Liver (tissue), 9 donors: ENCODE measurements around the gene SYNDIG1. TPM values are rescaled to one million over a fixed set of nuclear protein-coding genes. Genes with fewer than 3 reads are reported as not detected.

ENCODE experiments used
- DNase-seq: peaks from one replicate; pipeline ENCODE4 v3.0.0-alpha.2; 2017; ENCODE audit warnings: low spot score
- H3K27ac ChIP-seq, 2 donors: one replicate each; pipeline ENCODE4 v1.7.0; 2013; ENCODE audit warnings: inconsistent platforms in 2 of 2, low read length in 2 of 2, control low read depth in 1 of 2, low read depth in 1 of 2, mild to moderate bottlenecking in 1 of 2
- H3K27me3 ChIP-seq, 4 donors: one replicate each; pipeline versions ENCODE4 v1.6.1 to v1.7.0; 2013; ENCODE audit warnings: low read length in 3 of 4, inconsistent platforms in 1 of 4, mild to moderate bottlenecking in 1 of 4, moderate library complexity in 1 of 4; ENCODE audit not compliant: control insufficient read depth in 4 of 4, insufficient read depth in 4 of 4
- H3K36me3 ChIP-seq, 4 donors: one replicate each; pipeline versions ENCODE4 v1.6.1 to v1.7.0; 2013; ENCODE audit warnings: low read length in 3 of 4, mild to moderate bottlenecking in 3 of 4, low read depth in 1 of 4, moderate library complexity in 1 of 4; ENCODE audit not compliant: control insufficient read depth in 4 of 4, insufficient read depth in 3 of 4
- H3K4me1 ChIP-seq, 4 donors: one replicate each; pipeline versions ENCODE4 v1.6.1 to v1.7.0; 2013; ENCODE audit warnings: low read length in 3 of 4, mild to moderate bottlenecking in 3 of 4, moderate library complexity in 1 of 4; ENCODE audit not compliant: control insufficient read depth in 4 of 4, insufficient read depth in 4 of 4
- H3K4me3 ChIP-seq, 3 donors: one replicate each; pipeline versions ENCODE4 v1.6.1 to v1.7.0; 2013; ENCODE audit warnings: low read length in 3 of 3, control low read depth in 1 of 3, low read depth in 1 of 3, mild to moderate bottlenecking in 1 of 3
- H3K9ac ChIP-seq, 2 donors: one replicate each; pipeline ENCODE4 v1.7.0; 2013; ENCODE audit warnings: low read length in 2 of 2, mild to moderate bottlenecking in 2 of 2, moderate library complexity in 2 of 2, control low read depth in 1 of 2, low read depth in 1 of 2
- H3K9me3 ChIP-seq, 4 donors: one replicate each; pipeline versions ENCODE4 v1.6.1 to v1.7.0; 2013; ENCODE audit warnings: low read length in 3 of 4; ENCODE audit not compliant: control insufficient read depth in 4 of 4
- EGR1 ChIP-seq, 2 donors: IDR thresholded peaks; 2 replicates each; pipeline ENCODE4 v1.6.1; 2016 to 2018; ENCODE audit warnings: antibody characterized with exemption in 2 of 2, low read depth in 2 of 2
- FOXA1 ChIP-seq: IDR thresholded peaks from 2 replicates; pipeline ENCODE4 v1.6.1; 2016; ENCODE audit warnings: antibody characterized with exemption
- FOXA2 ChIP-seq: IDR thresholded peaks from 2 replicates; pipeline ENCODE4 v1.6.1; 2016; ENCODE audit warnings: antibody characterized with exemption
- GABPA ChIP-seq, 2 donors: IDR thresholded peaks in 1 of 2; conservative IDR thresholded peaks in 1 of 2; 2 replicates each; pipeline ENCODE4 v1.6.1; 2016; ENCODE audit warnings: antibody characterized with exemption in 2 of 2, mild to moderate bottlenecking in 1 of 2, moderate library complexity in 1 of 2
- HNF4A ChIP-seq, 2 donors: conservative IDR thresholded peaks; 2 replicates each; pipeline ENCODE4 v1.6.1; 2016; ENCODE audit warnings: antibody characterized with exemption in 2 of 2, mild to moderate bottlenecking in 2 of 2
- HNF4G ChIP-seq: IDR thresholded peaks from 2 replicates; pipeline ENCODE4 v1.6.1; 2016; ENCODE audit warnings: antibody characterized with exemption
- JUND ChIP-seq, 2 donors: IDR thresholded peaks; 2 replicates each; pipeline ENCODE4 v1.6.1; 2016; ENCODE audit warnings: antibody characterized with exemption in 2 of 2
- RXRA ChIP-seq, 2 donors: IDR thresholded peaks; 2 replicates each; pipeline ENCODE4 v1.6.1; 2017 to 2018; ENCODE audit warnings: antibody characterized with exemption in 2 of 2, mild to moderate bottlenecking in 1 of 2
- SP1 ChIP-seq: IDR thresholded peaks from 2 replicates; pipeline ENCODE4 v1.6.1; 2018; ENCODE audit warnings: antibody characterized with exemption, mild to moderate bottlenecking
- TAF1 ChIP-seq: conservative IDR thresholded peaks from 2 replicates; pipeline ENCODE4 v1.6.1; 2016; ENCODE audit warnings: antibody characterized with exemption, mild to moderate bottlenecking
- WGBS: extraction: QIAGEN DNeasy Blood & Tissue Kit; methylation state at CpG from one replicate; pipeline ENCODE4 v1.1.7; 2013; 5-methylcytosine and 5-hydroxymethylcytosine counted together
- polyA plus RNA-seq, 2 donors: library from polyadenylated mRNA; stranded (reverse) in 1 of 2; unstranded in 1 of 2; fragments of 200-250 nt in 1 of 2; fragments of >200 nt in 1 of 2; fragmentation: Nextera tagmentation in 1 of 2; extraction: Ambion mirVana in 1 of 2; gene quantifications; one replicate each; pipeline versions ENCODE4 v1.2.1 to v1.2.3, GENCODE V29; 2013 to 2015
- total RNA-seq, 2 donors: library from RNA; depleted of rRNA; stranded (reverse); fragments of >200 nt; gene quantifications; one replicate each; pipeline ENCODE4 v1.2.3, GENCODE V29; 2014
- TF ChIP-seq, protein P1 (sequence below): IDR thresholded peaks from 2 replicates; pipeline ENCODE4 v1.6.1; 2016; ENCODE audit warnings: antibody characterized with exemption
- TF ChIP-seq, protein P2 (sequence below): IDR thresholded peaks from 2 replicates; pipeline ENCODE4 v1.6.1; 2016; ENCODE audit warnings: antibody characterized with exemption, mild to moderate bottlenecking
- TF ChIP-seq, protein P3 (sequence below): fragments of 150-350 bp; IDR thresholded peaks from 2 replicates; pipeline ENCODE4 v1.5.1; 2017; ENCODE audit warnings: improper control_type of control experiment, low read depth, low read length; ENCODE audit not compliant: missing input control
- TF ChIP-seq, protein P4 (sequence below): IDR thresholded peaks from 2 replicates; pipeline ENCODE4 v1.6.1; 2016; ENCODE audit warnings: antibody characterized with exemption
- donor health status: healthy.
- donor health status: healthy.
- donor health status: healthy.
- donor health status: healthy.
- donor health status: healthy.

The SYNDIG1 gene
- total and polyA plus RNA-seq, 4 donors: 0.05 to 0.08 TPM; not detected in 2

DNA sequence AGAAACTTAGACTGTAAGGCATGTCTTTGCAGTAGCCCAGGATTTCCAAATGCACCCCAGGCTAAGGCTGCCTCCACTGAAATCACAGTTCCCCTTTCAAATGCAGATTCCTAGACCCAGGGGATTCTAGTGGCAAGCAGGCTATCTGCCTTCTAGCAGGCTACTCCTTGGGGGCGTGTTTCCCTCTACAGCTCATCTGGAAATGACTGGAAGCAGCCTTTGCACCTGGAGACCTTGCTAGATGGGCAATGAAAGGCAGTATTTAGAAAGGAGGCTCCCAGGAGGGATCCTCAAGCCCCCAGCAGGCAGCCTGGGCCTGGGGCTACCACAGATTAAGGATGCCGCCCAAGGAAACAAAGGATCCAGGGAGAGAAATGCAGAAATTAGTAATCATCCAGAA, 26.0 kb upstream of the SYNDIG1 start:
- WGBS: 77% methylated on average over 2 of the region's 2 CpGs
- H3K27me3 ChIP-seq: no peaks in the 10 kb centered on the region

DNA sequence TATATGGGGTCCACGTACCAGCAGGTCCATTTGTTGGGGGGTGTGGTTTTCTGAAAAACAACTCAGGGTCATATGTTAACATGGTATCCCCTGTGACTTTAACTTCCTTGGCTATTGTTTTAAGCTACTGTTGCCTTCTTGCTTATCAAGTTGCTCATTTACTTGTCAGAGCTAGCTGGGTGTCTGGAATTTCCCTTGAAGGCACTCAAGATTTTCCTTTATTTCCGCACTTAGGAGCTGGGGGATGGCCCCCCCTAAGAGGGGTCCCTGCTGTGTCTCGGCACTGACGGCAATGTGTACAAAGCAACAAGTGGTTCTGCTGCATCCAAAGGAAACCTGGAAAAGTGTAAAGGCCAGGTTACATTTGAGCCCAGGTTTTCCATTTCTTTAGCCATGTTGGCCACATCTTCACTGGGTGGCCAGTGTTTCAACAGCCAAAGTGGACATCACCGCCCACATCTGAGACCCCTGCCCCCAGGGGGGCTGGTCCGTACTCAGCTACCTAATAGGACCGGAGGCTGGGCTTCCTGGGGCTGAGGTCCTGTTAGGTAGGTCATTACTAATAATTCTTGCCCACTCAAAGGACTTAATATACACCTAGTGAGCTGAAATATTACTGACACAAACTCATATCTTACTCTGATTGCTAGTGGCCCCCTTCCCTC, 24.8 kb upstream of the SYNDIG1 start:
- Histone ChIP-seq H3K4me3 (no peak overlapping the region), H3K9me3 (no peaks in the 10 kb centered on the region), H3K9ac (no peak overlapping the region), H3K4me1 (no peaks in the 10 kb centered on the region), H3K27me3 (no peaks in the 10 kb centered on the region), H3K27ac (no peak overlapping the region), H3K36me3 (no peaks in the 10 kb centered on the region)
- TF ChIP-seq GABPA (IDR thresholded peaks at IDR 0.05 in 1 of 2, conservative IDR thresholded peaks at IDR 0.05 in 1 of 2): no peak
- no peak for TF ChIP-seq HNF4A (conservative IDR thresholded peaks at IDR 0.05)
- TF ChIP-seq EGR1 (IDR thresholded peaks at IDR 0.05; ENCODE audit: low read depth in 2 of 2): no peak
- TF ChIP-seq RXRA (IDR thresholded peaks at IDR 0.05): no peak
- no peak for TF ChIP-seq FOXA2
- TF ChIP-seq FOXA1: no peak
- no peak for TF ChIP-seq SP1
- TF ChIP-seq, protein P1, sequence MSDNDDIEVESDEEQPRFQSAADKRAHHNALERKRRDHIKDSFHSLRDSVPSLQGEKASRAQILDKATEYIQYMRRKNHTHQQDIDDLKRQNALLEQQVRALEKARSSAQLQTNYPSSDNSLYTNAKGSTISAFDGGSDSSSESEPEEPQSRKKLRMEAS: no peak
- no peak for TF ChIP-seq HNF4G
- TF ChIP-seq JUND (IDR thresholded peaks at IDR 0.05): no peak
- TF ChIP-seq TAF1: no peak
- TF ChIP-seq, protein P2, sequence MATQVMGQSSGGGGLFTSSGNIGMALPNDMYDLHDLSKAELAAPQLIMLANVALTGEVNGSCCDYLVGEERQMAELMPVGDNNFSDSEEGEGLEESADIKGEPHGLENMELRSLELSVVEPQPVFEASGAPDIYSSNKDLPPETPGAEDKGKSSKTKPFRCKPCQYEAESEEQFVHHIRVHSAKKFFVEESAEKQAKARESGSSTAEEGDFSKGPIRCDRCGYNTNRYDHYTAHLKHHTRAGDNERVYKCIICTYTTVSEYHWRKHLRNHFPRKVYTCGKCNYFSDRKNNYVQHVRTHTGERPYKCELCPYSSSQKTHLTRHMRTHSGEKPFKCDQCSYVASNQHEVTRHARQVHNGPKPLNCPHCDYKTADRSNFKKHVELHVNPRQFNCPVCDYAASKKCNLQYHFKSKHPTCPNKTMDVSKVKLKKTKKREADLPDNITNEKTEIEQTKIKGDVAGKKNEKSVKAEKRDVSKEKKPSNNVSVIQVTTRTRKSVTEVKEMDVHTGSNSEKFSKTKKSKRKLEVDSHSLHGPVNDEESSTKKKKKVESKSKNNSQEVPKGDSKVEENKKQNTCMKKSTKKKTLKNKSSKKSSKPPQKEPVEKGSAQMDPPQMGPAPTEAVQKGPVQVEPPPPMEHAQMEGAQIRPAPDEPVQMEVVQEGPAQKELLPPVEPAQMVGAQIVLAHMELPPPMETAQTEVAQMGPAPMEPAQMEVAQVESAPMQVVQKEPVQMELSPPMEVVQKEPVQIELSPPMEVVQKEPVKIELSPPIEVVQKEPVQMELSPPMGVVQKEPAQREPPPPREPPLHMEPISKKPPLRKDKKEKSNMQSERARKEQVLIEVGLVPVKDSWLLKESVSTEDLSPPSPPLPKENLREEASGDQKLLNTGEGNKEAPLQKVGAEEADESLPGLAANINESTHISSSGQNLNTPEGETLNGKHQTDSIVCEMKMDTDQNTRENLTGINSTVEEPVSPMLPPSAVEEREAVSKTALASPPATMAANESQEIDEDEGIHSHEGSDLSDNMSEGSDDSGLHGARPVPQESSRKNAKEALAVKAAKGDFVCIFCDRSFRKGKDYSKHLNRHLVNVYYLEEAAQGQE: no peak
- TF ChIP-seq, protein P3, sequence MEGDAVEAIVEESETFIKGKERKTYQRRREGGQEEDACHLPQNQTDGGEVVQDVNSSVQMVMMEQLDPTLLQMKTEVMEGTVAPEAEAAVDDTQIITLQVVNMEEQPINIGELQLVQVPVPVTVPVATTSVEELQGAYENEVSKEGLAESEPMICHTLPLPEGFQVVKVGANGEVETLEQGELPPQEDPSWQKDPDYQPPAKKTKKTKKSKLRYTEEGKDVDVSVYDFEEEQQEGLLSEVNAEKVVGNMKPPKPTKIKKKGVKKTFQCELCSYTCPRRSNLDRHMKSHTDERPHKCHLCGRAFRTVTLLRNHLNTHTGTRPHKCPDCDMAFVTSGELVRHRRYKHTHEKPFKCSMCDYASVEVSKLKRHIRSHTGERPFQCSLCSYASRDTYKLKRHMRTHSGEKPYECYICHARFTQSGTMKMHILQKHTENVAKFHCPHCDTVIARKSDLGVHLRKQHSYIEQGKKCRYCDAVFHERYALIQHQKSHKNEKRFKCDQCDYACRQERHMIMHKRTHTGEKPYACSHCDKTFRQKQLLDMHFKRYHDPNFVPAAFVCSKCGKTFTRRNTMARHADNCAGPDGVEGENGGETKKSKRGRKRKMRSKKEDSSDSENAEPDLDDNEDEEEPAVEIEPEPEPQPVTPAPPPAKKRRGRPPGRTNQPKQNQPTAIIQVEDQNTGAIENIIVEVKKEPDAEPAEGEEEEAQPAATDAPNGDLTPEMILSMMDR: no peak
- TF ChIP-seq, protein P4, sequence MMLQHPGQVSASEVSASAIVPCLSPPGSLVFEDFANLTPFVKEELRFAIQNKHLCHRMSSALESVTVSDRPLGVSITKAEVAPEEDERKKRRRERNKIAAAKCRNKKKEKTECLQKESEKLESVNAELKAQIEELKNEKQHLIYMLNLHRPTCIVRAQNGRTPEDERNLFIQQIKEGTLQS: no peak
- DNase-seq: no peak
- 65% methylated on average over 7 of the region's 7 CpGs for WGBS

More for the DNA sequence above, 26.0 kb upstream of the SYNDIG1 start:
- Histone ChIP-seq H3K36me3 (no peaks in the 10 kb centered on the region), H3K9me3 (no peaks in the 10 kb centered on the region), H3K4me3 (no peak overlapping the region), H3K4me1 (no peaks in the 10 kb centered on the region), H3K27ac (no peak overlapping the region), H3K9ac (no peak overlapping the region)
- DNase-seq: no peak
- no peak for TF ChIP-seq HNF4A (conservative IDR thresholded peaks at IDR 0.05)
